Smooth muscle cell of the brain vasculature (primary cell): ENCODE measurements around the gene DGKH.
A peak's percentile ranks its signal among the peaks of the same experiment; 100 is the strongest.
"Not testable (repeated sequence)": the region's sequence is repeated elsewhere in the genome, so short reads cannot be mapped to it uniquely, and the experiment has no call there.

Source experiments
- DNase-seq: peaks from one replicate; pipeline ENCODE4 v3.0.0-alpha.2; 2012; ENCODE audit warnings: low read depth, low spot score

The DGKH gene

GRCh38 chr13:42164557-42165125 is 116.2 kb downstream of the DGKH start:
- no peak for DNase-seq

DNA sequence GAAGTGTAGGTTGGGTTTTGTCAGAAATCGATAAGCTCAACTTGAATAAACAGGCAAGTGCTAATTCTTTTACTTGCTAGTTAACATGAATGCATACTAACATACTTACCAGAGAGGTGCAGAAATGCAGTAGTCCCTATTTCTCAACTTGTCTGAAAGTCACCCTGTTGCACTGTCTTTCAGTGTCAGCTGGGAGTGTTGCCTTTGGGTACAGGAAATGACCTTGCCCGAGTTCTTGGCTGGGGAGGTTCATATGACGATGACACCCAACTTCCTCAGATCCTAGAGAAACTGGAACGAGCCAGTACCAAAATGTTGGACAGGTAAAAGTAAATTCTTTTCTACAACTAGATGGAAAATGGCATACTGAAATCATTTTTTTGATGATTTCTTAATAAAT is 120.0 kb downstream of the DGKH start:
- no peak for DNase-seq

GRCh38 chr13:42170029-42170428 is 121.6 kb downstream of the DGKH start:
- no peak for DNase-seq

GRCh38 chr13:42173789-42174343 is 125.4 kb downstream of the DGKH start:
- no peak for DNase-seq

DNA sequence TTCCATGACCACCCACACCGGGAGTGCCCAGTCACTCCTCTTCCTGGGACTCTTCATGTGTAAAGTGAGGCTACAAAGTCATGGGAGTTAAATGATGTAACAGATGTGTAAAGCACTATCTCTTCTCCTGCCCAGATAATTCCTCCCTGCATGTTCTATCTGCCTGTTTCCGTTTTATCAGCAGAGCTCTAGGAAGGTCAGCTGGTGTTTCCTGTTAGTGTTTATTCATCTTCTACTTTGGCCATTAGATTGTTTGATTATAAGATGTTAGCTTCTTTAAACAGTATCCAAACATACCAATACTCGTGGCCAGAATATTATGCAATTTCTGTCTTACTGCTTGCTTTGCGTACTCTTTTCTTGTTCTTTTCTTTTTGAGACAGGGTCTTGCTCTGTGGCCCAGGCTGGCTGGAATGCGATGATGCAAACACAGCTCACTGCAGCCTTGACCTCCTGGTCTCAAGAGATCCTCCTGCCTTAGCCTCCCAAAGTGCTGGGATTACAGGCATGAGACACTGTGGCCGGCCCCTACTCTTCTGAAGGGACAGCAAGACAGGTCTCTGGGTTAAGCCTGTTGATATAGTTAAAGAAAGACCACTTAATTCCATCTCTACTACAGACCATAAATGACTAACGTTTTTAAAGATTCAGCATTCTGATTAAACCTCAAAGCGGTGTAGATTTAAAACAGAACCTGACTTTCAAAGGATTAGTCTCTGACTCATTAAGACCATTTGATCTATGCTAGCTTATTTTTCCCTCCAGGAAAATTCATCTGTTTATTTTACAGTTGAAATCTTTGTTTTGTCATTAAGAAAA is 126.1 kb downstream of the DGKH start:
- no peak for DNase-seq

- no peak for DNase-seq
These were observed 127.8 kb downstream of the DGKH start for GRCh38 chr13:42176294-42176693.

GRCh38 chr13:42177189-42177588 is 128.7 kb downstream of the DGKH start:
- DNase-seq, result no peak

GRCh38 chr13:42181381-42181953 is 133.0 kb downstream of the DGKH start:
- peak; percentile 52 for DNase-seq

GRCh38 chr13:42189061-42189460 is 140.6 kb downstream of the DGKH start:
- no peak for DNase-seq

DNA sequence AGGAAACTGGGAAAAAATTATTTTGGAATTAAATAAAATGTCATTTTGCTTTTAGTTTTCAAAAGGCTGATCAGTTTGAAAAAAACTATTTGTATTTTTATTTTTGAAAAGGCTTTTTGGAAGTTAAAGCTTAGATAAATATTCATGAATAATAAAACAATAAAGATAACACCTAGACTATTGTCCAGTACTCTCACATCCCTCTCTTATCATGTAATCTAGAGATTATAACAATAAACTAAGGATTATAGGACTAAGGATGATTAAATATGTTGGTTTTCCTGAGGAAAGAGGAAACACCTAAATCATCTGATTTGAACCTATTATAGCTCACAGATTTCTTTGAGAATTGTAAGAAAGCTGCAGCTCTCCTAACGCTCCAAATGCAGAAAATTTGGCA is 142.1 kb downstream of the DGKH start:
- DNase-seq, result no peak

- DNase-seq, result no peak
These were observed 163.4 kb downstream of the DGKH start for GRCh38 chr13:42211704-42212464.

DNA sequence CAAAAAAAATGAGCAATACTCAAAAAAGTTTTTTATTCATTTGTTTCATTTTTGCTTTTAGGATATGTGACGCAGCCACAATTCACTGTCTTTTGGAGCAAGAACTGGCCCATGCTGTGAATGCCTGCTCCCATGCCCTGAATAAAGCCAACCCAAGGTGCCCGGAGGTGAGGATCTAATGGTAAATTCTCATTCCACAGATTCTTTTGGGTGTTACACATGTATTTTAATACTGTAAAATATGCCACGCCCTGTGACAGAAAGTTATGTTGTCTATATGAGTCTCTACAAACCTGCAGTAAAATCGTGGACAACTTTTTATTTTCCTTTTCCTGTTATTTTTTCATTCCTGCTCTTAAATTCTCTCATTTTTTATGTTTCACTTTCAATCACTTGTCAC is 166.0 kb downstream of the DGKH start:
- DNase-seq, result no peak

- DNase-seq, result peak; percentile 15
These were observed 167.4 kb downstream of the DGKH start for GRCh38 chr13:42215578-42216421.

GRCh38 chr13:42216422-42216735 is 167.9 kb downstream of the DGKH start:
- DNase-seq, result no peak

- no peak for DNase-seq
These were observed 170.1 kb downstream of the DGKH start for GRCh38 chr13:42218576-42218975.

GRCh38 chr13:42219051-42219450 is 170.6 kb downstream of the DGKH start:
- DNase-seq, result no peak

- no peak for DNase-seq
These were observed 171.4 kb downstream of the DGKH start for GRCh38 chr13:42219876-42220275.

DNA sequence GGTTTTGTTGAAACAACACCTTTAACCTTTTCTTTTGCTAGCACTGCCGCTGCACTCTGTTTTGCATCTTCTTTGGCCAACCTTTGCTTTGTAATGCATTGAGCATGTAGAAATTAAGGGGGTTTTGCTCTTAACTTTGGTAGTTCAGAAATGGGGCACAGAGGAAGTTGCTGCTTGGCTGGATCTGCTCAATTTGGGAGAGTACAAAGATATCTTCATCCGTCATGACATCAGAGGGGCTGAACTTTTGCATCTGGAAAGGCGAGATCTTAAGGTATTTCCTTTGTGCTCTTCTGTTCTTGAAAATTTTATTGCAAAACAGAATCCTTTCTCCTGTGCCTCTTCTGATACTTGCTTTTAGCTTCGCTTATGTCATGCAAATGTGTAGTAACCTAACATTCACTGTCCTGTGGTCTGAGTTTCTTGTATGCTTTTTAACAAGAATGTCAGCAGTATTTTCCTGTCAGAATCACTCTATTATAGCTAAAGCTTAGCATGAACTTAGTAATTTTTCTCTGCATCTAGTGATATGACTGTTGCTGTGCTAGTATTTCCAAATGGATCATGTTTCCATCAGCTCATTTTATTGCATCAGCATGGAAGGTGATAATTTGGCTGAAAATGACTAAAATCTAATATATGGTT is 172.8 kb downstream of the DGKH start:
- no peak for DNase-seq

GRCh38 chr13:42223681-42224080 is 175.2 kb downstream of the DGKH start:
- no peak for DNase-seq

DNA sequence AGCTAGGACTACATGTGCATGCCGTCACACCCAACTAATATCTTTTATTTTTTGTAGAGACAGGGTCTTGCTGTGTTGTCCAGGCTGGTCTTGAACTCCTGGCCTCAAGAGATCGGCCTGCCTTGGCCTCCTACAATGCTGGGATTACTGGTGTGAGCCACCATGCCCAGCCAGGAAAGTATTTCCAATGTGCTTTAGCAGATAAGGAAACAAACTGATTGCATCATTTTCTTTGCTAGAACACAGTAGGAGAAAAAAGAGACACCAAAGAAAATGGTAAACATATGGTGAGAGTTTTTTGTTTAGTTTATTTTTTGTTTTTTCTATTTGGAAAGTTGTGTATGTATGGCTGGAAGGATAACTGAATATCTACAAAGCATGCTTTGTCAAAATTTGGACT is 176.6 kb downstream of the DGKH start:
- DNase-seq, result no peak

DNA sequence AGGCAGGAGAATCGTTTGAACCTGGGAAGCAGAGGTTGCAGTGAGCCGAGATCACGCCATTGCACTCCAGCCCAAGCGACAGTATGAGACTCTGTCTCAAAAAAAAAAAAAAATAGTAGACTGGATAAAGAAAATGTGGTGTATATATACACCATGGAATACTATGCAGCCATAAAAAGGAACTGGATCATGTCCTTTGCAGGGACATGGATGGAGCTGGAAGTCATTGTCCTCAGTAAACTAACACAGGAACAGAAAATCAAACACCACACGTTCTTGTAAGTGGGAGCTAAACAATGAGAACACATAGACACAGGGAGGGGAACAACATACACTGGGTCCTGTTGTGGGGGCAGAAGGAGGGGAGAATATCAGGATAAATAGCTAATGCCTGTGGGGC is 178.3 kb downstream of the DGKH start:
- not testable (repeated sequence) for DNase-seq
